Measurements from ENCODE around the gene NHLRC1. TPM values are rescaled to one million over a fixed set of nuclear protein-coding genes. Genes with fewer than 3 reads are reported as not detected.

NHLRC1 gene
- total and polyA plus RNA-seq, 2 of the 13 experiments (the other 11 are each of a cell fraction or from before 2014, with no cell fraction given) = 0.04 to 0.11 TPM

- TF ChIP-seq PATZ1 (CRISPR knock-in tag; IDR thresholded peaks at IDR 0.05) (no peak), ASH2L (IDR thresholded peaks at IDR 0.05; ENCODE audit: insufficient read length, low read depth, low read length) (no peak), ELF4 (CRISPR knock-in tag; IDR thresholded peaks at IDR 0.05; ENCODE audit: borderline replicate concordance) (no peak), CENPT (CRISPR knock-in tag; IDR thresholded peaks at IDR 0.05; ENCODE audit: low read depth) (no peak), YEATS2 (CRISPR knock-in tag; IDR thresholded peaks at IDR 0.05; ENCODE audit: borderline replicate concordance) (no peak), ZFYVE20 (CRISPR knock-in tag; IDR thresholded peaks at IDR 0.05; ENCODE audit: borderline replicate concordance, low read depth) (no peak), HHEX (CRISPR knock-in tag; IDR thresholded peaks at IDR 0.05) (no peak), RNF2 (conservative IDR thresholded peaks at IDR 0.05; ENCODE audit: low read depth) (no peak), THAP11 (CRISPR knock-in tag; IDR thresholded peaks at IDR 0.05) (no peak), ZSCAN25 (CRISPR knock-in tag; IDR thresholded peaks at IDR 0.05) (no peak)
Measured at GRCh38 chr6:18168264-18168663, 45.8 kb upstream of the NHLRC1 start (continued).

GRCh38 chr6:18166312-18167036, 44.0 kb upstream of the NHLRC1 start:
- H3K27ac ChIP-seq (ENCODE audit: extremely low read length, insufficient read depth, low read length) = no peak overlapping the region
- H3K27me3 ChIP-seq (ENCODE audit: control insufficient read depth in 1 of 2, insufficient read depth in 2 of 2, low read length in 2 of 2) = no peaks in the 10 kb centered on the region
- POLR2A ChIA-PET = no interaction called here
- intact Hi-C loops (cut with micrococcal nuclease; ENCODE audit: unreplicated experiment) = no loop called here
- in situ Hi-C loops (cut with HindIII; ENCODE audit: extremely low pct_ligation_motif_present, low pct_unique_long_range_greater_than_20kb) = no loop called here
- no peak for ATAC-seq
- 97% methylated on average over 2 of the region's 2 CpGs for WGBS (ENCODE audit: low lambda C conversion rate)
- H2AFZ ChIP-seq (ENCODE audit: low read length) = no peak overlapping the region
- no peak overlapping the region for H3K4me2 ChIP-seq (ENCODE audit: low read depth, low read length)
- H3K4me1 ChIP-seq (ENCODE audit: insufficient read depth, low read length) = no peaks in the 10 kb centered on the region
- H3K79me2 ChIP-seq (ENCODE audit: insufficient read depth, low read length) = no peaks in the 10 kb centered on the region
- no peak for FAIRE-seq
- DNase-seq (ENCODE audit: low spot score) = no peak
- H3K36me3 ChIP-seq (replicated peaks in 1 of 2; ENCODE audit: control insufficient read depth in 1 of 2, insufficient read depth in 2 of 2, low read length in 2 of 2) = peaks cover 5 to 32% of the 10 kb centered on the region in 2 experiments; a peak in 4 of 5 replicates
- H3K4me3 ChIP-seq (replicated peaks in 1 of 3; ENCODE audit: insufficient read depth in 1 of 3, low read depth in 2 of 3, low read length in 3 of 3) = no peak overlapping the region
- BruUV-seq (replicated peaks) = no TSS peak
- H3K9me3 ChIP-seq (ENCODE audit: low read length) = no peaks in the 10 kb centered on the region
- no peaks in the 10 kb centered on the region for H4K20me1 ChIP-seq (ENCODE audit: insufficient read depth, low read length)
- CTCF ChIA-PET (ENCODE audit: low intra/inter-chr PET ratio, low total read pairs) = no interaction called here
- H3K9ac ChIP-seq (ENCODE audit: insufficient read depth, low read depth, low read length) = no peak overlapping the region
- TF ChIP-seq SOX6 (IDR thresholded peaks at IDR 0.05) (no peak), SOX6 (CRISPR knock-in tag; IDR thresholded peaks at IDR 0.05) (no peak), ZFY (CRISPR knock-in tag; IDR thresholded peaks at IDR 0.05) (no peak)
